HL-60 (cell line): Measurements from ENCODE around the gene STAB2.
A peak's percentile ranks its signal among the peaks of the same experiment; 100 is the strongest.

Experiments used
- DNase-seq, 2 experiments: peaks; one replicate each; pipeline ENCODE4 v3.0.0-alpha.2; 2010 to 2020; ENCODE audit warnings: low read depth in 1 of 2, low spot score in 1 of 2
- H3K27ac ChIP-seq: fragments of 250-450 bp; sonication (Bioruptor Pico); replicated peaks from 2 replicates; pipeline ENCODE4 v1.5.1; 2020; ENCODE audit warnings: mild to moderate bottlenecking, moderate library complexity
- H3K27me3 ChIP-seq: fragments of 250-450 bp; sonication (Bioruptor Pico); 2 replicates; pipeline ENCODE4 v1.5.1; 2021; ENCODE audit warnings: mild to moderate bottlenecking, moderate library complexity; ENCODE audit not compliant: insufficient read depth, poor library complexity, severe bottlenecking
- H3K4me3 ChIP-seq: replicated peaks from 2 replicates; pipeline ENCODE4 v1.5.1; 2011; ENCODE audit warnings: mild to moderate bottlenecking, control low read depth, low read length; ENCODE audit not compliant: insufficient read depth
- CTCF ChIP-seq: IDR thresholded peaks from one replicate; pipeline ENCODE4 v1.5.1; 2011; ENCODE audit warnings: low read length, control low read depth, inconsistent platforms; ENCODE audit not compliant: insufficient read depth
- GABPA ChIP-seq: IDR thresholded peaks from 2 replicates; pipeline ENCODE4 v1.6.1; 2012; ENCODE audit warnings: low read depth
- POLR2AphosphoS5 ChIP-seq: IDR thresholded peaks from 2 replicates; pipeline ENCODE4 v1.6.1; 2012; ENCODE audit warnings: low read depth
- REST ChIP-seq: IDR thresholded peaks from 2 replicates; pipeline ENCODE4 v1.6.1; 2012; ENCODE audit warnings: low read depth; ENCODE audit not compliant: insufficient replicate concordance
- SPI1 ChIP-seq: IDR thresholded peaks from 2 replicates; pipeline ENCODE4 v1.6.1; 2012; ENCODE audit warnings: low read depth, mild to moderate bottlenecking, borderline replicate concordance

Gene STAB2

GRCh38 chr12:103626498-103626897, 39.4 kb downstream of the STAB2 start:
- DNase-seq: no peak
- TF ChIP-seq POLR2AphosphoS5 (no peak), SPI1 (no peak), CTCF (no peak), GABPA (no peak), REST (no peak)
- H3K27ac ChIP-seq: no peak overlapping the region
- H3K27me3 ChIP-seq: no peaks in the 10 kb centered on the region
- no peak overlapping the region for H3K4me3 ChIP-seq

GRCh38 chr12:103627189-103627855, 40.2 kb downstream of the STAB2 start:
- no peak overlapping the region for H3K4me3 ChIP-seq
- no peak for TF ChIP-seq CTCF
- TF ChIP-seq POLR2AphosphoS5: no peak
- TF ChIP-seq SPI1: no peak
- no peak for TF ChIP-seq REST
- TF ChIP-seq GABPA: no peak

GRCh38 chr12:103632554-103633216, 45.6 kb downstream of the STAB2 start:
- DNase-seq: peak; percentile 35 to 80
- no peak overlapping the region for H3K27ac ChIP-seq

More at GRCh38 chr12:103627189-103627855, 40.2 kb downstream of the STAB2 start:
- Histone ChIP-seq H3K27me3 (no peaks in the 10 kb centered on the region), H3K27ac (no peak overlapping the region)
- DNase-seq: no peak

More at GRCh38 chr12:103632554-103633216, 45.6 kb downstream of the STAB2 start:
- Histone ChIP-seq H3K27me3 (no peaks in the 10 kb centered on the region), H3K4me3 (no peak overlapping the region)
- TF ChIP-seq REST: no peak
- no peak for TF ChIP-seq POLR2AphosphoS5
- no peak for TF ChIP-seq SPI1
- TF ChIP-seq CTCF: peak; percentile 93
- TF ChIP-seq GABPA: no peak
